ENCODE measurements around the gene GET4.

Gene GET4

GRCh38 chr7:833601-834258 is 42.6 kb upstream of the GET4 start:
- no peak overlapping the region for H3K4me3 ChIP-seq (ENCODE audit: low read depth, low read length)
- TF ChIP-seq CTCF (IDR thresholded peaks at IDR 0.05; ENCODE audit: low read depth, low read length) = no peak

- no peak overlapping the region for H3K4me3 ChIP-seq (ENCODE audit: low read depth, low read length)
- TF ChIP-seq CTCF (IDR thresholded peaks at IDR 0.05; ENCODE audit: low read depth, low read length) = no peak
Measured at GRCh38 chr7:834277-834676, 42.1 kb upstream of the GET4 start.

- no peak overlapping the region for H3K4me3 ChIP-seq (ENCODE audit: low read depth, low read length)
- no peak for TF ChIP-seq CTCF (IDR thresholded peaks at IDR 0.05; ENCODE audit: low read depth, low read length)
Measured at GRCh38 chr7:835021-835420, 41.3 kb upstream of the GET4 start.

- TF ChIP-seq CTCF (IDR thresholded peaks at IDR 0.05; ENCODE audit: low read depth, low read length) = no peak
Measured at GRCh38 chr7:835485-836401, 40.6 kb upstream of the GET4 start.

GRCh38 chr7:836429-836828 is 39.9 kb upstream of the GET4 start:
- H3K4me3 ChIP-seq (ENCODE audit: low read depth, low read length) = no peak overlapping the region
- TF ChIP-seq CTCF (IDR thresholded peaks at IDR 0.05; ENCODE audit: low read depth, low read length) = peak; percentile 57

More at GRCh38 chr7:835485-836401, 40.6 kb upstream of the GET4 start:
- H3K4me3 ChIP-seq (ENCODE audit: low read depth, low read length) = no peak overlapping the region

GRCh38 chr7:837001-837400 is 39.4 kb upstream of the GET4 start:
- no peak overlapping the region for H3K4me3 ChIP-seq (ENCODE audit: low read depth, low read length)
- no peak for TF ChIP-seq CTCF (IDR thresholded peaks at IDR 0.05; ENCODE audit: low read depth, low read length)

All from WI38 (cell line).